ENCODE measurements around the gene CYP2U1. TPM values are rescaled to one million over a fixed set of nuclear protein-coding genes. Genes with fewer than 3 reads are reported as not detected.

Gene CYP2U1
- total RNA-seq, 1 donor from 2014 or later = 1.9 TPM

- intact Hi-C loops (cut with micrococcal nuclease) = no loop called here
Observed at GRCh38 chr4:107978716-107979451, 47.5 kb downstream of the CYP2U1 start.

GRCh38 chr4:107987916-107988762 is 56.8 kb downstream of the CYP2U1 start:
- intact Hi-C loops (cut with micrococcal nuclease) = no loop called here

- intact Hi-C loops (cut with micrococcal nuclease) = loop anchor here (1.0 kb wide), 5 partner anchors 57 to 1742 kb away; partner anchors contain the start of genes CYP2U1, OSTC, PAPSS1 and PLA2G12A
Observed at GRCh38 chr4:107988763-107989035, 57.4 kb downstream of the CYP2U1 start.

- intact Hi-C loops (cut with micrococcal nuclease) = loop anchor here (1.0 kb wide), 5 partner anchors 58 to 1741 kb away; partner anchors contain the start of genes CYP2U1, OSTC, PAPSS1 and PLA2G12A
Observed at GRCh38 chr4:107989162-107989536, 57.8 kb downstream of the CYP2U1 start.

- intact Hi-C loops (cut with micrococcal nuclease) = loop anchor here (1.0 to 2.0 kb wide), 6 partner anchors 58 to 1825 kb away; partner anchors contain the start of genes CYP2U1, GAR1, OSTC and PAPSS1
Observed at GRCh38 chr4:107989537-107990386, 58.4 kb downstream of the CYP2U1 start, which contains the start of gene HADH. Gene HADH (plus strand): TSS chr4:107989889. CDS start chr4:107989933, 44 bp downstream.

GRCh38 chr4:107991945-107992630 is 60.7 kb downstream of the CYP2U1 start:
- intact Hi-C loops (cut with micrococcal nuclease) = loop anchor here (2.0 kb wide), 1 partner anchor 1823 kb away; the partner anchor contains the start of gene GAR1

- intact Hi-C loops (cut with micrococcal nuclease) = no loop called here
Observed at GRCh38 chr4:107993969-107994368, 62.6 kb downstream of the CYP2U1 start.

GRCh38 chr4:107994894-107995293 is 63.5 kb downstream of the CYP2U1 start:
- intact Hi-C loops (cut with micrococcal nuclease) = no loop called here

- intact Hi-C loops (cut with micrococcal nuclease) = no loop called here
Observed at GRCh38 chr4:107996949-107997788, 65.8 kb downstream of the CYP2U1 start.

- intact Hi-C loops (cut with micrococcal nuclease) = no loop called here
Observed at GRCh38 chr4:107997794-107998193, 66.4 kb downstream of the CYP2U1 start.

GRCh38 chr4:107999932-108000539 is 68.7 kb downstream of the CYP2U1 start:
- intact Hi-C loops (cut with micrococcal nuclease) = no loop called here

- intact Hi-C loops (cut with micrococcal nuclease) = no loop called here
Observed at GRCh38 chr4:108001540-108002135, 70.3 kb downstream of the CYP2U1 start.

Other genes starting within 250 kb of the CYP2U1 start
- gene PAPSS1, start 211.3 kb upstream of the CYP2U1 start, total RNA-seq = 31.5 and 32.8 TPM in 2 replicates
- gene SGMS2, start 106.6 kb upstream of the CYP2U1 start, total RNA-seq = 0.05 and 0.25 TPM in 2 replicates
- gene HADH, start 58.3 kb downstream of the CYP2U1 start, total RNA-seq = 46.3 and 46.7 TPM in 2 replicates
- gene LEF1, start 237.4 kb downstream of the CYP2U1 start, total RNA-seq = 173 and 175 TPM in 2 replicates

All from T-helper 2 cell treated with Interferon-gamma antibody and Interleukin-4, amounts not matched to agents 100 ng/mL and 5 ng/mL, for 36 hours (primary cell).